ENCODE measurements around the gene PEX14. TPM values are rescaled to one million over a fixed set of nuclear protein-coding genes. Genes with fewer than 3 reads are reported as not detected.

PEX14 gene
- total RNA-seq, 1 experiment from 2014 or later = 17.7 TPM

- intact Hi-C loops (cut with micrococcal nuclease; ENCODE audit: unreplicated experiment) = no loop called here
- H3K27ac Mint-ChIP-seq (ENCODE audit: unreplicated experiment) = no peak overlapping the region
- H3K27me3 Mint-ChIP-seq (ENCODE audit: unreplicated experiment) = no peaks in the 10 kb centered on the region
- H3K4me1 Mint-ChIP-seq (ENCODE audit: low read depth, unreplicated experiment) = no peaks in the 10 kb centered on the region
- no peak overlapping the region for H3K4me3 Mint-ChIP-seq (ENCODE audit: low read depth, unreplicated experiment)
- CTCF ChIA-PET = no interaction called here
- no peak for DNase-seq
- TF ChIP-seq CTCF (IDR thresholded peaks at IDR 0.05; ENCODE audit: unreplicated experiment) = no peak
- no TSS peak for BruUV-seq (replicated peaks)
- H3K9me3 Mint-ChIP-seq (ENCODE audit: low read depth, unreplicated experiment) = no peaks in the 10 kb centered on the region
- H3K36me3 Mint-ChIP-seq (ENCODE audit: insufficient read depth, unreplicated experiment) = no peaks in the 10 kb centered on the region
Observed at GRCh38 chr1:10625076-10625475, 150.3 kb downstream of the PEX14 start.

- CTCF ChIA-PET = no interaction called here
- no peaks in the 10 kb centered on the region for H3K9me3 Mint-ChIP-seq (ENCODE audit: low read depth, unreplicated experiment)
Observed at GRCh38 chr1:10625554-10625953, 150.8 kb downstream of the PEX14 start.

GRCh38 chr1:10626131-10626731 is 151.5 kb downstream of the PEX14 start:
- Mint-ChIP-seq H3K4me3 (ENCODE audit: low read depth, unreplicated experiment) (no peak overlapping the region), H3K36me3 (ENCODE audit: insufficient read depth, unreplicated experiment) (no peaks in the 10 kb centered on the region), H3K4me1 (ENCODE audit: low read depth, unreplicated experiment) (no peaks in the 10 kb centered on the region), H3K27ac (ENCODE audit: unreplicated experiment) (no peak overlapping the region), H3K9me3 (ENCODE audit: low read depth, unreplicated experiment) (no peaks in the 10 kb centered on the region), H3K27me3 (ENCODE audit: unreplicated experiment) (no peaks in the 10 kb centered on the region)
- DNase-seq = no peak
- no peak for TF ChIP-seq CTCF (IDR thresholded peaks at IDR 0.05; ENCODE audit: unreplicated experiment)
- no TSS peak for BruUV-seq (replicated peaks)
- CTCF ChIA-PET = no interaction called here
- intact Hi-C loops (cut with micrococcal nuclease; ENCODE audit: unreplicated experiment) = no loop called here

More at GRCh38 chr1:10625554-10625953, 150.8 kb downstream of the PEX14 start:
- Mint-ChIP-seq H3K4me3 (ENCODE audit: low read depth, unreplicated experiment) (no peak overlapping the region), H3K4me1 (ENCODE audit: low read depth, unreplicated experiment) (no peaks in the 10 kb centered on the region), H3K27ac (ENCODE audit: unreplicated experiment) (no peak overlapping the region), H3K36me3 (ENCODE audit: insufficient read depth, unreplicated experiment) (no peaks in the 10 kb centered on the region), H3K27me3 (ENCODE audit: unreplicated experiment) (no peaks in the 10 kb centered on the region)
- intact Hi-C loops (cut with micrococcal nuclease; ENCODE audit: unreplicated experiment) = no loop called here
- DNase-seq = no peak
- no peak for TF ChIP-seq CTCF (IDR thresholded peaks at IDR 0.05; ENCODE audit: unreplicated experiment)
- no TSS peak for BruUV-seq (replicated peaks)

DNA sequence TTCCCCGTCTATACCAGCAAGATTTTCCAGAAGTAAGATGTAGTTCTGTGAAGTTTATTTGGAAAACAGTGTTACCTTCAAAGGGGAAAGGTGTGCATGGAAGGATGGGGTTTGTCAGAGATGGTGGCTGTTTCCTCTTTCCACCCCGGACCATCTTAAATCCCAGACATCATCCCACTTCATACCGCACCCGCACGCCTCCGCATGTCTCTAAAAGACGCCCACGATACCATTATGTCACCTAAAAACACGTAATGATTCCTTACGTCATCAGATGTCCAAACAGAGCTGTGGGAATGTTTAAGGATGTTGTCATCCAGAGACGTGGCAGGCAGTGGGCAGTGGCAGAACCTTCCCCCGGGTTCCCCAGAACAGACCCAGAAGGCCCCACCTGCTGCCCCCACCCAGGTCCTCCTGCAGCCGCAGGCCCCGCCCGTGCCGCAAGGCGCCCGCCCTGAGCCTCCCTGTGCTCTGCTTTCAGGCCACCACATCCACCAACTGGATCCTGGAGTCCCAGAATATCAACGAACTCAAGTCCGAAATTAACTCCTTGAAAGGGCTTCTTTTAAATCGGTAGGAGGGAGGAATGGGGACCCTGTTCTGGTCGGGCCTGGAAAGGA is 152.2 kb downstream of the PEX14 start:
- no peak overlapping the region for H3K27ac Mint-ChIP-seq (ENCODE audit: unreplicated experiment)

More for the DNA sequence above, 152.2 kb downstream of the PEX14 start:
- Mint-ChIP-seq H3K36me3 (ENCODE audit: insufficient read depth, unreplicated experiment) (no peaks in the 10 kb centered on the region), H3K4me1 (ENCODE audit: low read depth, unreplicated experiment) (no peaks in the 10 kb centered on the region), H3K27me3 (ENCODE audit: unreplicated experiment) (no peaks in the 10 kb centered on the region), H3K9me3 (ENCODE audit: low read depth, unreplicated experiment) (no peaks in the 10 kb centered on the region), H3K4me3 (ENCODE audit: low read depth, unreplicated experiment) (no peak overlapping the region)
- intact Hi-C loops (cut with micrococcal nuclease; ENCODE audit: unreplicated experiment) = no loop called here
- no peak for DNase-seq
- BruUV-seq (replicated peaks) = no TSS peak
- CTCF ChIA-PET = no interaction called here
- no peak for TF ChIP-seq CTCF (IDR thresholded peaks at IDR 0.05; ENCODE audit: unreplicated experiment)

All from Calu3 (cell line).